ENCODE results near the gene GRAP.

Gene GRAP

DNA sequence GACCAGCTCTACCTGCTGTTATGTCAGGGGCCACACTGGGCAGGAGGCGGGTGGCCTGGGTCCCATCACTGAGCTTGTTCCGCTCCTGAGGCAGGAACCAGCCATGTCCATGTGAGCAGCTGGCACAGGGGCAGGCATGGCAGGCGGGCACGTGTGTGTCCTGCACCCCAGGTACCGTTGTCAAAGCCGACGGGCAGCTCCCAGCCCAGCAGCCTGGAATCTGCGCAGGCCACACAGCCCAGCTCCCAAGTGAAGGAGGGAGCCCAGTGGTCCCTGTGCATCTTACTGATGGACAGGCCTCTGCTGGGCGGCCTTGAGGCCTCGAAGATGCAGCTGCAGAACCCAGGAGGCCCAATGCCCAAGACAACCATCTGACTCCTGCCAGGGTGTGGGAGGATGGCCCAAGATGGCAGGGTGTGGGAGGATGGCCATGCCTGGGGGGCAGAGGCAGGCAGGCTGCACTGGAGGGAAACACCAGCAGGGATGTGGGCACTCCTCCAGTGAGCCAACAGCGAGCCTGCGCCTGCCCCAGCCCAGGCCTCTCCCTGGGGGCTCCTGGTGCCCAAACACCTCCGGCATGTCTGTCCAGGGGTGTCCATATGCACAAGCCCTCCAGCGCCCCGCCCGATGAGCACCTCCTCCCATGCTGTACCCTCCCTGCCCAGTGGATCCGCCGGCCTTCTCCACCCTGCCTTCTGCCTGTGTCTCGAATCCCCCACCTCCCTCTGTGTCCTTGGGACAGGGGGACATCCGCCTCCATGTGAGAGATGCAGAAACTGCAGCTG, 55.0 kb downstream of the GRAP start:
- no peak overlapping the region for H3K4me3 ChIP-seq (ENCODE audit: low read depth, low read length)
- TF ChIP-seq CTCF (IDR thresholded peaks at IDR 0.05; ENCODE audit: insufficient read depth, low read depth, low read length, missing control alignments), result no peak
- DNase-seq (ENCODE audit: low read depth), result no peak

GRCh38 chr17:18990331-18990730, 56.4 kb downstream of the GRAP start:
- DNase-seq (ENCODE audit: low read depth), result no peak
- no peak overlapping the region for H3K4me3 ChIP-seq (ENCODE audit: low read depth, low read length)
- no peak for TF ChIP-seq CTCF (IDR thresholded peaks at IDR 0.05; ENCODE audit: insufficient read depth, low read depth, low read length, missing control alignments)

- no peak overlapping the region for H3K4me3 ChIP-seq (ENCODE audit: low read depth, low read length)
- TF ChIP-seq CTCF (IDR thresholded peaks at IDR 0.05; ENCODE audit: insufficient read depth, low read depth, low read length, missing control alignments), result no peak
- no peak for DNase-seq (ENCODE audit: low read depth)
These were observed 58.1 kb downstream of the GRAP start for GRCh38 chr17:18988546-18989173.

DNA sequence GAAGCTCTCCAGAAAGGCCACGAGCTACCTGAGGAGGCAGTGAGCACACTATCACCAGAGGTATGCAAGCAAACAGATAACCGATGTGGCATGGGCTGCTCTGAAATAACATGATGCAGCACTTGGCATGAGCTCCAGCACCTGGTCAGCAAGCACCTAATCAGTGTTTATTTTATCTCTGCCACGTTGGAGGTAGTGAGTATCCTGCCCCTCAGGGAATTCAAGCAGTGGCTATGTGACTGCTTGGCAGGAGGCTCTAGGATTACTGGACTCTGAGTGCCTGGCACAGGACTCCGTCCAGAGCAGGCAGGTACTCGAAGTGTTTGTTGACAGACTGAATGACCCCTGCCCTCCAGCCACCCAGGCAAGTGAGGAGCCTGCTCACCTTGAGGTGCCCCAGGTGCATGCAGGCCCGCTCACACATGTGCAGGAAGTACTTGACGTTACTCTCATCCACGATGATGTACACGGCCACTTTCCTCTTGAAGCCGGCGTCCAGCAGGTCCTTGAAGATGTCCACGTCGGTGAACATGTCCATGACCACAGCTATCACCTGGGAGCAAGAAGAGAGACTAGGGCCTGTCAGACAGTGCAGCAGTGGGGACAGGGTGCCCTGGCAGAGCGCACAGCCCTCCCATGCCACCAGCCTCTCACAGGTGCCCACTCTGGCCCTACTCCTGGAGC, 58.8 kb downstream of the GRAP start:
- DNase-seq (ENCODE audit: low read depth), result no peak
- no peak for TF ChIP-seq CTCF (IDR thresholded peaks at IDR 0.05; ENCODE audit: insufficient read depth, low read depth, low read length, missing control alignments)
- H3K4me3 ChIP-seq (ENCODE audit: low read depth, low read length), result no peak overlapping the region

- H3K4me3 ChIP-seq (ENCODE audit: low read depth, low read length), result no peak overlapping the region
- TF ChIP-seq CTCF (IDR thresholded peaks at IDR 0.05; ENCODE audit: insufficient read depth, low read depth, low read length, missing control alignments), result no peak
- DNase-seq (ENCODE audit: low read depth), result no peak
These were observed 59.5 kb downstream of the GRAP start for GRCh38 chr17:18987230-18987610.

DNA sequence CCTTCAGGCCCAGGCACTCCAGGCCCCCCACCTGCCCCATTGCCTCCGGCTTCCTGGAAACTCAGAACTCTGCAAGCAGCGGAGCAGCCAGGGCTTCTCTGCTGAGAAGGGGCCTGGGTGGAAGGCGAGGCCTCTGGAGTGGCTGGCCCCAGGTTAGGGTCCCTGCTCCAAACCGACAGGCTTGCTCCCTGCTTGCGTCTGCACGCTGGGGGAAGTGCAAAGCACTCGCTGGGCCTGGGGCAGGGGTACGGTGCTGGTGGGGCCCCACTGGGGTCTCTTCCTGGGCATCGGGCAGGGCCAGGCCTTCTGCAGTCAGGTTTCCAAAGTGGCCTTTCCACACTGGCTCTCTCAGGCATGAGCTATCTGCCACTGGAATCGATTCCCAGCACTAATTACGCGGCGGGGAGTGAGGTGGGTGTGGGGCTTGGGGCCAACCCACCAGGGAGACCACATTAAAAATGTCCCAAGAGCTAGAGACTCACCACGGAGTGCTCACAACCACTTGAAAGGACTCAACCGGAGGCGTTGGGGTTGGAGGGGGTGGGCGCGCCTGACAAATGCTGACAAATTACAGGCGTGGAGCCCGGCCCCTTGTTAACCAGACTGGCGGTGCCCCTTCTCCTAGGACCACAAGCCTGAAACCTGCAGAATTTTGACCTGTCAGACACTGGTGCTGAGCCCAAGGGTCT, 60.1 kb downstream of the GRAP start:
- H3K4me3 ChIP-seq (ENCODE audit: low read depth, low read length), result no peak overlapping the region
- TF ChIP-seq CTCF (IDR thresholded peaks at IDR 0.05; ENCODE audit: insufficient read depth, low read depth, low read length, missing control alignments), result no peak
- no peak for DNase-seq (ENCODE audit: low read depth)

Data from GM12865 (cell line).